ENCODE data around the gene ALKBH3. TPM values are rescaled to one million over a fixed set of nuclear protein-coding genes. Genes with fewer than 3 reads are reported as not detected.

Gene ALKBH3
- total RNA-seq, 2 donors from 2014 or later = 10.5 to 19.8 TPM

GRCh38 chr11:43908683-43909082 lies 28.1 kb downstream of the ALKBH3 start:
- no peaks in the 10 kb centered on the region for H3K9me3 ChIP-seq
- H3K4me1 ChIP-seq = peaks cover 0 to 14% of the 10 kb centered on the region in 2 donors
- peaks cover 17% of the 10 kb centered on the region for H3K36me3 ChIP-seq
- no peak overlapping the region for H3K4me3 ChIP-seq
- TF ChIP-seq CTCF (IDR thresholded peaks at IDR 0.05) = no peak
- no peak overlapping the region for H3K27ac ChIP-seq
- DNase-seq (ENCODE audit: low spot score) = no peak
- H3K27me3 ChIP-seq = no peaks in the 10 kb centered on the region

GRCh38 chr11:43913829-43914380 lies 33.3 kb downstream of the ALKBH3 start:
- Histone ChIP-seq H3K4me3 (no peak overlapping the region), H3K36me3 (peaks cover 22% of the 10 kb centered on the region), H3K27me3 (no peaks in the 10 kb centered on the region), H3K9me3 (no peaks in the 10 kb centered on the region), H3K27ac (no peak overlapping the region), H3K4me1 (no peaks in the 10 kb centered on the region)
- TF ChIP-seq CTCF (IDR thresholded peaks at IDR 0.05) = no peak
- no peak for DNase-seq (ENCODE audit: low spot score)

GRCh38 chr11:43914466-43914865 lies 33.8 kb downstream of the ALKBH3 start:
- H3K27ac ChIP-seq = no peak overlapping the region
- no peak for TF ChIP-seq CTCF (IDR thresholded peaks at IDR 0.05)
- H3K36me3 ChIP-seq = peaks cover 26% of the 10 kb centered on the region

GRCh38 chr11:43916621-43917020 lies 36.0 kb downstream of the ALKBH3 start:
- Histone ChIP-seq H3K36me3 (peaks cover 31% of the 10 kb centered on the region), H3K27ac (no peak overlapping the region)

More at GRCh38 chr11:43914466-43914865, 33.8 kb downstream of the ALKBH3 start:
- H3K27me3 ChIP-seq = no peaks in the 10 kb centered on the region
- no peak overlapping the region for H3K4me3 ChIP-seq
- no peaks in the 10 kb centered on the region for H3K9me3 ChIP-seq
- H3K4me1 ChIP-seq = no peaks in the 10 kb centered on the region
- no peak for DNase-seq (ENCODE audit: low spot score)

GRCh38 chr11:43917851-43918250 lies 37.2 kb downstream of the ALKBH3 start:
- TF ChIP-seq CTCF (IDR thresholded peaks at IDR 0.05) = no peak
- Histone ChIP-seq H3K36me3 (peaks cover 33% of the 10 kb centered on the region), H3K9me3 (no peaks in the 10 kb centered on the region), H3K4me3 (no peak overlapping the region), H3K27ac (no peak overlapping the region), H3K4me1 (peaks cover 0 to 26% of the 10 kb centered on the region in 2 donors), H3K27me3 (no peaks in the 10 kb centered on the region)
- DNase-seq (ENCODE audit: low spot score) = no peak

More at GRCh38 chr11:43916621-43917020, 36.0 kb downstream of the ALKBH3 start:
- TF ChIP-seq CTCF (IDR thresholded peaks at IDR 0.05) = no peak
- DNase-seq (ENCODE audit: low spot score) = no peak
- no peaks in the 10 kb centered on the region for H3K9me3 ChIP-seq
- H3K4me1 ChIP-seq = peaks cover 0 to 14% of the 10 kb centered on the region in 2 donors
- H3K4me3 ChIP-seq = no peak overlapping the region
- no peaks in the 10 kb centered on the region for H3K27me3 ChIP-seq

- Histone ChIP-seq H3K4me3 (no peak overlapping the region), H3K27ac (peak overlapping the region; percentile 65 to 78), H3K36me3 (peaks cover 31% of the 10 kb centered on the region), H3K27me3 (no peaks in the 10 kb centered on the region), H3K9me3 (no peaks in the 10 kb centered on the region), H3K4me1 (peaks cover 0 to 34% of the 10 kb centered on the region in 2 donors)
- no peak for DNase-seq (ENCODE audit: low spot score)
- no peak for TF ChIP-seq CTCF (IDR thresholded peaks at IDR 0.05)
Measured at GRCh38 chr11:43918662-43919061, 38.0 kb downstream of the ALKBH3 start.

Measured in right atrium auricular region (tissue), 2 donors.